Gastroesophageal sphincter (tissue), 3 donors: ENCODE data around the gene GSTO1.

Experiments used
- CTCF ChIP-seq, 4 experiments: fragments of 200-600 bp in 2 of 4; fragments of 450-650 bp in 2 of 4; sonication (generic) in 1 of 4; IDR thresholded peaks; one replicate each; pipeline ENCODE4 v1.5.1; 2017 to 2019; ENCODE audit warnings: antibody characterized with exemption in 4 of 4, mild to moderate bottlenecking in 2 of 4, moderate library complexity in 2 of 4
- POLR2A ChIP-seq, 2 donors: fragments of 450-650 bp; IDR thresholded peaks; one replicate each; pipeline ENCODE4 v1.6.1; 2017; ENCODE audit warnings: antibody characterized with exemption in 2 of 2, mild to moderate bottlenecking in 2 of 2, moderate library complexity in 1 of 2
- POLR2AphosphoS5 ChIP-seq: sonication (generic); formaldehyde crosslinking; IDR thresholded peaks from one replicate; pipeline ENCODE4 v1.6.1; 2017; ENCODE audit warnings: antibody characterized with exemption

- no peak for TF ChIP-seq CTCF (IDR thresholded peaks at IDR 0.05)
- TF ChIP-seq POLR2AphosphoS5: no peak
- no peak for TF ChIP-seq POLR2A (IDR thresholded peaks at IDR 0.05)
Observed at GRCh38 chr10:104296687-104297436, 42.2 kb downstream of the GSTO1 start.
